ENCODE data around the gene CGREF1. TPM values are rescaled to one million over a fixed set of nuclear protein-coding genes. Genes with fewer than 3 reads are reported as not detected.

The CGREF1 gene
- total RNA-seq, 1 donor from 2014 or later = 15.1 TPM

DNA sequence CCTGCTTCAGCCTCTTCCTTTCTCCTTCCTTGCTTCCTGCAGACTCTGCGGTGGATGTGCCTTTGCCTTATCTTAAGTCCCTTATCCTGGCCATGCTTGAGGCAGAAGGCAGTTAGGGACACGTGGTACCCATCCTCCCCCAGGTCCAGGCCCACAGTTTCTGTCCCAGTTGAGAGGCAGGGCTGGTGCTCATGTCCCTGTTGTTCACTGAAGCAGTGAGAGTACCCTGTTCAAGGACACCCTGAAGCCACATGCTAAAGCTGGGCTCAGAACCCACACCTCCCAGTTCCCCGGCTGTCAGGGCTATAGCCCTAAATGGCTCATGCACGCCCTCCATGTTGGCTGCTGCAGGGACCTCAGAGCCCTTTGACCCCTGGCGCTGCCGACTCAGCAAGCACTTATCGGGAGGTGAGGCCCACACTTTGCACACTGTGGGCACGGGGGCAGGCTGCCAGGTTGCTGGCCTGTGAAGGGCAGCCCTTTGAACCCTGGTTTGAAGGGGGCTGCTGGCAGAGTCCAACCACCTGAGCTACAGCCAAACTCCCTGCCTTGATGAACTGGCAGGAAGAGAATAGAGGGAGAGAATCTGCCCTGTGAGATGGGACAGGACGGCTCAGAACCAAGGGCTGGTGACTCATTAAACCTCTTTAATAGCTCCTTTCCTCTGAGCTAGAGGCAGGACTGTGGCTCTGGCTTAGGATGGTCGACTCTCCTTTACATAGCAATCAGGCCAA, 26.1 kb downstream of the CGREF1 start:
- Mint-ChIP-seq H3K36me3 (ENCODE audit: low read depth) (no peaks in the 10 kb centered on the region), H3K4me3 (no peak overlapping the region), H3K9me3 (no peaks in the 10 kb centered on the region), H3K27ac (no peak overlapping the region), H3K27me3 (no peaks in the 10 kb centered on the region), H3K4me1 (peaks cover 20% of the 10 kb centered on the region)
- intact Hi-C loops (cut with micrococcal nuclease) = no loop called here
- no peak for DNase-seq

DNA sequence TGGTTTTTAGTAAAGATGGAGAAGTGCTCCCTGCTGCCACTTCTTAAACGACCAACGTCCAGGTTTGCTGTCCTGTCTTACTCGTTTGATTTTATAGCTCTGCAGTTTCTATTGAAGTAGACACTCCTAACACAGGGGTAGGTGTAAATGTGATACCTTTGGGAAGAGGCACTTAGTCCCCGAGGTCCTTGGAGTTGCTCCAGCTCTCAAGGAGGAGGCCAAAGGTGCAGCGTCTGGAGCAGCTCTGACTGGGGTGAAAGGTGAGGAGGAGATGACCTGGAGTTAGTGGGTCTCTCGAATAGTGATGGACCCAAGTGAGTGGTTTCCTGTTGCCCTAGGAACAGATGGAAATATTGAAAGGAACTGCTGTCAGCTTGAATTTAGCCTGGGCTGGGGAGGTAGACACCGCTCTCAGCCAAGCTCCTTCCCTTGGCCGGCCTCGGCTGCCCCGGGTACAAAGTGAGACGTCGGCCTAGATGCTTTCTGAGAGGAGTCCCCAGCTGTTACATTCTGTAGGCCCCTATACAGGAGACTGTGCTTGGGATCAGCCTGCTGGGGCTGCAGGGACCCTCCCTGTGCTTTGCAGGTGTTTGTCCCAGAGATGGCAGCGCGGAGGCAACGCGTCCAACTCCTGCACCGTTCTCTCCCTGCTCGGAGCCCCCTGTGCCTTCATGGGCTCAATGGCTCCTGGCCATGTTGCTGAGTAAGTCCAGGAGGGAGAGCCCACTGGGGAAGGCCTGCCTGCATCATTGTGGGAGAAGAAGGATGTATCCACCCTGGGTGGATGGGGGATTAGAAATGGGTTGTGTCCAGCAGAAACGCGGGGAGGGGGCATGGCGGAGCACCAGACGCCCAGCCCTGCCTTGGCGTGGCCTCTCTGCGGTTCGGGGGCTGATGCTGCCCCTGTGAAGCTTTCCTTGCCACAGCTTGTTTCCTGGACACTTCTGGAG, 26.9 kb downstream of the CGREF1 start:
- DNase-seq = no peak
- no peak overlapping the region for H3K4me3 Mint-ChIP-seq
- peaks cover 27% of the 10 kb centered on the region for H3K4me1 Mint-ChIP-seq
- H3K27me3 Mint-ChIP-seq = no peaks in the 10 kb centered on the region
- no peaks in the 10 kb centered on the region for H3K9me3 Mint-ChIP-seq
- no peaks in the 10 kb centered on the region for H3K36me3 Mint-ChIP-seq (ENCODE audit: low read depth)
- H3K27ac Mint-ChIP-seq = peak overlapping the region; percentile 25
- intact Hi-C loops (cut with micrococcal nuclease) = no loop called here

DNA sequence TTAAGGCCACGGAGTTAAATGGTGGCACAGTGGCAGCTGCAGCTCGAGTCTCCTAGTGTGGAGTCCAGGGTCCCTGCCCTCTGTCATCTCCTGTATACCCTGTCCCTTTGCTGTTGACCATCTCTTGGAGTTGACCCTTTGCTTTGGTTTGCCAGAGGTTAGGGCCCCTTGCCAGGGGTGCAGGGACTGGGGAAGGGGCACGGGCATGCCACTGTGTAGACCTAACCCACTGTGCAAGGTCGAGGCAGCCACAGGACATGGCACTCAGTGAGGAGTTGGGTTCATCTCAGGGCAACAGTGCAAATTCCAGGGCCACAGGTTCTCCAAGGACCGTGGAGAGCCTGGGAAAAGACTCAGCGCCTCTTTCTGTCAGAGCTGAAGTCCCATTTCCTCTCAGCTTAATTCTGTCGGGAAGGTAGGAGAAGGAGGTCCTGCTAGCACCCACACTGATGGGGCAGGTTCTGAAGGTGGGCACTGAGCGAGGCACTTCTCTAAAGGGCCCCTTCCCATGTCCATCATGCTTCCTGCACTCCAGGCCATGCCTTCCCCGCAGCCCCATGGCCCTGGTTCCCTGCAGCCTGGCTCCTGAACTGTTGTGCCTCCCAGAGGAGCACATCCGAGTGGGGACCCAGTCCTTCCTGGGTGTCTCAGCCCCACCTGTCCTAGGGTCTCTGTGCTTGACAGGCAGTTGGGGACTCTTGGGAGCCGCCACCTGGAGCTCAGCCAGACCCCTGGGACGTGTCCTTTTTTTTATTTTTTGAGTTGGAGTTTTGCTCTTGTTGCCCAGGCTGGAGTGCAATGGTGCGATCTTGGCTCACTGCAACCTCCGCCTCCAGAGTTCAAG, 29.6 kb downstream of the CGREF1 start:
- H3K27ac Mint-ChIP-seq = no peak overlapping the region

DNA sequence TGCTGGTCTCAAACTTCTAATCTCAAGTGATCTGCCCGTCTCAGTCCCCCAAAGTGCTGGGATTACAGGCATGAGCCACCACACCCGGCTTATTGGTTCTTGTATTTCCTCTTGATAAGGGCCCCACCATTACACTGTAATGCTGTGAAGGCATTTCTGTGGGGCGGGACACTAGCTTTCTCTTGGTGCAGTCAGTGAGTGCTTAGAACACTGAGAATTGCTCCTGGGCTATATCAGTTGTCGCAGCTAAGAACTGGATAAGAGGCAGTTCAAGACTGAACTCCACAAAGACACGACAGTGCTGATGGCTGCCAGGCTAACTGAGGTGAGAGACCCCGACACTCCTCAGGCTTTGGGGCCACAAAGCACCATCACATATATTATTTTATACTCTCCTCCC, 30.3 kb downstream of the CGREF1 start:
- no peak overlapping the region for H3K4me3 Mint-ChIP-seq
- intact Hi-C loops (cut with micrococcal nuclease) = loop anchor here (5.0 kb wide), 2 partner anchors 124 to 126 kb away; partner anchors contain the start of genes ATRAID and SLC5A6
- no peak for DNase-seq
- H3K27me3 Mint-ChIP-seq = no peaks in the 10 kb centered on the region
- no peaks in the 10 kb centered on the region for H3K9me3 Mint-ChIP-seq
- no peaks in the 10 kb centered on the region for H3K36me3 Mint-ChIP-seq (ENCODE audit: low read depth)
- H3K4me1 Mint-ChIP-seq = peaks cover 25% of the 10 kb centered on the region
- no peak overlapping the region for H3K27ac Mint-ChIP-seq

More for the DNA sequence above, 29.6 kb downstream of the CGREF1 start:
- Mint-ChIP-seq H3K36me3 (ENCODE audit: low read depth) (no peaks in the 10 kb centered on the region), H3K4me3 (no peak overlapping the region), H3K4me1 (peaks cover 25% of the 10 kb centered on the region), H3K9me3 (no peaks in the 10 kb centered on the region), H3K27me3 (no peaks in the 10 kb centered on the region)
- DNase-seq = no peak
- intact Hi-C loops (cut with micrococcal nuclease) = loop anchor here (5.0 kb wide), 2 partner anchors 123 to 127 kb away; partner anchors contain the start of genes ATRAID and SLC5A6

DNA sequence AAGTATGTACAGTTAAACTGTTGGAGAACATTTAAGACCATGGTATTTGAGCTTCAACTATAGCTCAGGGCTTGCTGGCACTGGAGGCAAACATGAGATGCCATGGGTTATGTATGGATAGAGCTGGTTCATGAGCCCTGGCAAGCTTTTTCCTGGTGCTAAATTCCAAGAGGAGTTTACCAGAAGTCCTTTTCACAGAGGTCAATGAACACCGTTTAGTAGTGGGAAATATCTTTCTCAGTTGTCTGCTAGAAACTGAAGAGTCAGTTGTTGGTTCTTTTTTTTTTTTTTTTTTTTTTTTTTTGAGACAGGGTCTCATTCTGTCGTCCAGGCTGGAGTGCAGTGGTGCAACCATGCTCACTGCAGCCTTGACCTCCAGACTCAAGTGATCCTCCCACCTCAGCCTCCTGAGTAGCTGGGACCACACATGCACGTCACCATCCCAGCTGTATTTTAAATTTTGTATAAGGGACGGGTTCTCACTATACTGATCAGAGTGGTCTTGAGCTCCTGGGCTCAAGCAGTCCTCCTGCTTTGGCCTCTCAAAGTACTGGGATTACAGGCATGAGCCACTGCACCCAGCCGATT, 31.0 kb downstream of the CGREF1 start:
- Mint-ChIP-seq H3K27me3 (no peaks in the 10 kb centered on the region), H3K4me3 (peak overlapping the region; percentile 90)

DNA sequence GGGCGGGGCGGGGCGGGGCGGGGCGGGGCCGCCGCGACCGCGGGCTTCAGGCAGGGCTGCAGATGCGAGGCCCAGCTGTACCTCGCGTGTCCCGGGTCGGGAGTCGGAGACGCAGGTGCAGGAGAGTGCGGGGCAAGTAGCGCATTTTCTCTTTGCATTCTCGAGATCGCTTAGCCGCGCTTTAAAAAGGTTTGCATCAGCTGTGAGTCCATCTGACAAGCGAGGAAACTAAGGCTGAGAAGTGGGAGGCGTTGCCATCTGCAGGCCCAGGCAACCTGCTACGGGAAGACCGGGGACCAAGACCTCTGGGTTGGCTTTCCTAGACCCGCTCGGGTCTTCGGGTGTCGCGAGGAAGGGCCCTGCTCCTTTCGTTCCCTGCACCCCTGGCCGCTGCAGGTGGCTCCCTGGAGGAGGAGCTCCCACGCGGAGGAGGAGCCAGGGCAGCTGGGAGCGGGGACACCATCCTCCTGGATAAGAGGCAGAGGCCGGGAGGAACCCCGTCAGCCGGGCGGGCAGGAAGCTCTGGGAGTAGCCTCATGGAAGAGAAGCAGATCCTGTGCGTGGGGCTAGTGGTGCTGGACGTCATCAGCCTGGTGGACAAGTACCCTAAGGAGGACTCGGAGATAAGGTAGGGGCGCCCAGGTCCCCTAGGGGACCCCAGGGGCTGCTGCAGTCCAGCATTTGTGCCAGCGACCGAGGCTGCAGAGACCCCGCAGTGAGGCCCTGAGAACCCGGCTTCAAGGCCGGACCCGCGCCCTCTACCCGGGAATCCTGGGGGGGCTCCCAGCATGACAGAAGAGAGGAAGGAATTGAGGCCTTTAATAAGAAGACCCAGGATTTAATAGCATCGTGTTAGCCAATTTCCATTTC, 32.0 kb downstream of the CGREF1 start, which contains the start of gene KHK:
KHK (plus strand) TSS at position 49 of the 870 bp plus-strand sequence; CDS start at position 537, 488 bp downstream.
- peaks cover 25% of the 10 kb centered on the region for H3K4me1 Mint-ChIP-seq
- H3K27me3 Mint-ChIP-seq = no peaks in the 10 kb centered on the region
- intact Hi-C loops (cut with micrococcal nuclease) = loop anchor here (1.0 to 5.0 kb wide), 5 partner anchors 16 to 125 kb away; partner anchors contain the start of genes ATRAID, OST4, PREB and SLC5A6
- no peaks in the 10 kb centered on the region for H3K9me3 Mint-ChIP-seq
- no peaks in the 10 kb centered on the region for H3K36me3 Mint-ChIP-seq (ENCODE audit: low read depth)
- H3K4me3 Mint-ChIP-seq = peak within 1 kb of the TSS; percentile 90
- peak within 1 kb of the TSS; percentile 91 for H3K27ac Mint-ChIP-seq
- no peak for DNase-seq

More for the DNA sequence above, 31.0 kb downstream of the CGREF1 start:
- peaks cover 25% of the 10 kb centered on the region for H3K4me1 Mint-ChIP-seq
- H3K36me3 Mint-ChIP-seq (ENCODE audit: low read depth) = no peaks in the 10 kb centered on the region
- H3K27ac Mint-ChIP-seq = no peak overlapping the region
- no peak for DNase-seq
- H3K9me3 Mint-ChIP-seq = no peaks in the 10 kb centered on the region
- intact Hi-C loops (cut with micrococcal nuclease) = loop anchor here (5.0 kb wide), 2 partner anchors 124 to 126 kb away; partner anchors contain the start of genes ATRAID and SLC5A6

DNA sequence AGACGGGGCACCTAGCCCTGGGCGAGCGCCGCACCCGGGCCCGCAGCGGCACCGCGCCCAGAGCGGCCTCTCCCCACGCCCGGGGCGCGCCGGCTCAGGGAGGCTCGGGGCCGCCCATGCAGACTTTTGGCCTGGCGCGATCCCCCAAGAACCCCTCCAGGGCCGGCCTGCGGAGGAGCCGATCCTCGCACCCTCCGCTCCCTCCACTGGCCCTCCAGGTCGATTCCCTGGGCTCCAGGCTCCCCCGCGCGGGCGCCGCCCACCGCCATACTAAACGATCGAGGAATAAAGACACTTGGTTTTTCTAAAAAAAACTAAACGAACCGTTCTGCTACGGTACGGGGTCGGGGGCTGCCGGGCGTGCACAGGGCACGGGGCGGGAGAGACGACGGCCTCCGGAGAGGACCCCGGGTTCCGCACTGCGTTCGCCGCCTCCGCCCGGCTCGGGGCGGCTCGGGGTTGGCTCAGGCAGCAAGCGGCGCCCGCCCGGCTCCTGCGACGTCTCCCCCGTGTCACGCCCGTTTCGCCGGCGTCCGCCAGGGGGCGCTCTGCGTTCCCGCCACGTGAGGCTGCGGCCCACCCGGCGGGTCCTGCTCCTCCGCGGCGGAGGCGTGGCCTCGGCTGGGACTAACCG, 32.7 kb downstream of the CGREF1 start:
- Mint-ChIP-seq H3K4me1 (peaks cover 30% of the 10 kb centered on the region), H3K27me3 (no peaks in the 10 kb centered on the region), H3K9me3 (no peaks in the 10 kb centered on the region), H3K36me3 (ENCODE audit: low read depth) (no peaks in the 10 kb centered on the region), H3K27ac (peak overlapping the region; percentile 91), H3K4me3 (peak overlapping the region; percentile 90)
- DNase-seq = peak; percentile 100
- intact Hi-C loops (cut with micrococcal nuclease) = loop anchor here (1.0 to 5.0 kb wide), 5 partner anchors 15 to 126 kb away; partner anchors contain the start of genes ATRAID, OST4, PREB and SLC5A6

DNA sequence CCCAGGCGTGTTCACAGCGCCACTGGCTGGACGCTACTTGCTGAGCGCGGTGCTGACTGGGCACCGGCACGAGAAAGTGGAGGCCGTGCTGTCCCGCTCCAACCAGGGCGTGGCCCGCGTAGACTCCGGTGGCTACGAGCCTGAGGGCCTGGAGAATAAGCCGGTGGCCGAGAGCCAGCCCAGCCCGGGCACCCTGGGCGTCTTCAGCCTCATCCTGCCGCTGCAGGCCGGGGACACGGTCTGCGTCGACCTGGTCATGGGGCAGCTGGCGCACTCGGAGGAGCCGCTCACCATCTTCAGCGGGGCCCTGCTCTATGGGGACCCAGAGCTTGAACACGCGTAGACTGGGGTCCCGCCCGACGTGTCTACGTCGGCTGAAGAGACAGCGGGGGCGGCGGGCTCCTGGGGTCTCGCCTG, 33.2 kb downstream of the CGREF1 start:
- peak; percentile 82 for DNase-seq
- Mint-ChIP-seq H3K9me3 (no peaks in the 10 kb centered on the region), H3K36me3 (ENCODE audit: low read depth) (no peaks in the 10 kb centered on the region), H3K27ac (peak overlapping the region; percentile 78), H3K27me3 (no peaks in the 10 kb centered on the region), H3K4me3 (peak overlapping the region; percentile 90), H3K4me1 (peaks cover 35% of the 10 kb centered on the region)
- intact Hi-C loops (cut with micrococcal nuclease) = loop anchor here (1.0 to 5.0 kb wide), 6 partner anchors 14 to 127 kb away; partner anchors contain the start of genes ATRAID, OST4, PREB and SLC5A6

DNA sequence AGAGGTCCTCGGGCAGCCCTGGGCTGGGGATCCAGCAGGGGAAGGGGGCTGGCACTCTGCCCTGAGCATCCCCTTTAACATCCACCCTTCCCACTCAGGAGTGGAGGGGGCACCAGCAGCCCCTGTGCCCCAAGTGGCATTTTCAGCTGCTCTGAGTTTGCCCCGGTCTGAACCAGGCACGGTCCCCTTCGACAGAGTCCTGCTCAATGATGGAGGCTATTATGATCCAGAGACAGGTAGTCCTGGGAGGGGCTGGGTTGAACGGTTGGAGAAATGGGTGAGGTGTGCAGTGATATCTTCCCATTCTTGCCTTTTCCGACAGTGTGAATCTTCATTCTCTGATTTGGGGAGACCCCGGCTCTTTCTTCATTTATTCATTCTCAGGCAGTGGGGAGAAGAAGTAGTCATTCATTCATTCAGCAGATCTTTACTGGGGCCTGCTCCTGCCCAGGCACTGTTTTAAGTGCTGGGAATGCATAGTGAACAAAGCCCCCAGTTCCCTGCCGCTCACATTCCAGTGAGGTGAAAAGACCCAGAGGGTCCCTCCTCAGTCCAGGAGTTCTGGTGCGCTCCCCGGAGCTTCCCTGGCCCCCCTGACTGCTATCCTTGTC, 33.8 kb downstream of the CGREF1 start:
- Mint-ChIP-seq H3K27ac (peak overlapping the region; percentile 78), H3K9me3 (no peaks in the 10 kb centered on the region), H3K27me3 (no peaks in the 10 kb centered on the region), H3K4me3 (peak overlapping the region; percentile 90), H3K4me1 (peaks cover 38% of the 10 kb centered on the region), H3K36me3 (ENCODE audit: low read depth) (no peaks in the 10 kb centered on the region)
- peak; percentile 62 for DNase-seq
- intact Hi-C loops (cut with micrococcal nuclease) = loop anchor here (1.0 to 5.0 kb wide), 3 partner anchors 53 to 127 kb away; partner anchors contain the start of genes ATRAID, SLC5A6 and TMEM214

DNA sequence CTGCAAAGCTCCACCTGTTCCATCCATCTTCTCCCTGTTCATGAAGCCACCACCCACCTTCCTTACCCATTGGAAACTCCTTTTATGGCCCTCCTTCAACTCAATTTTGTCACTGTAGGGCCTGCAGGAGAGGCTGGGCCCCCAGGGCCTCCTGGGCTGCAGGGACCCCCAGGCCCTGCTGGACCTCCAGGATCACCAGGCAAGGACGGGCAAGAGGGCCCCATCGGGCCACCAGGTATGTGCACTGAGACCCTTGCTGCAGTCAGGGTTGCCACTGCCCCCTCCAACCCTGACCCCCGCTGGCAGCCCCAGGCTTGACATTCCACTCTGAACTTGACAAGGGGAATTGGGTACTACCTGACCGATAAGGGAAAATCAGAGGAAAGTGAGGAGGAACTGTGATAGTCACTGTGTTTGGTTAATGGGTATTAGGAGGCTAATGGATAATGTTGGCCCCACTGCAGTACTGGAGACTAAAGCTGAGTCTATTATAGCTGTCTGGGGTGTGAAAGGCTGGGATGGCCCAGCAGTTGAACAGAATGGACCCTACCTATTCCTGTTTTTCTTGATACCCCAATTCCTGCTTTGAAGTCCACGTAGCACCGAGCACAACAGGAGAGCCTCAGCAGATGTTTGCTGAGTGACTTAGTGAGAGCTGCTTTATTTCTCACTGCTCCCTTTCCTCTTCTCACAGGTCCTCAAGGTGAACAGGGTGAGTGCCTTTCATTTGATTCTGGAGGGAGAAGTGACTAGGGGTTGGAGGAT, 34.4 kb downstream of the CGREF1 start:
- DNase-seq = peak; percentile 59
- Mint-ChIP-seq H3K36me3 (ENCODE audit: low read depth) (no peaks in the 10 kb centered on the region), H3K4me3 (peak overlapping the region; percentile 90), H3K27me3 (no peaks in the 10 kb centered on the region), H3K9me3 (no peaks in the 10 kb centered on the region), H3K4me1 (peaks cover 41% of the 10 kb centered on the region), H3K27ac (no peak overlapping the region)
- intact Hi-C loops (cut with micrococcal nuclease) = loop anchor here (1.0 to 5.0 kb wide), 3 partner anchors 52 to 128 kb away; partner anchors contain the start of genes ATRAID, SLC5A6 and TMEM214
